ENCODE results near the gene C3.
A peak's percentile ranks its signal among the peaks of the same experiment; 100 is the strongest.
"Not testable (repeated sequence)": the region's sequence is repeated elsewhere in the genome, so short reads cannot be mapped to it uniquely, and the experiment has no call there.

C3 gene

DNA sequence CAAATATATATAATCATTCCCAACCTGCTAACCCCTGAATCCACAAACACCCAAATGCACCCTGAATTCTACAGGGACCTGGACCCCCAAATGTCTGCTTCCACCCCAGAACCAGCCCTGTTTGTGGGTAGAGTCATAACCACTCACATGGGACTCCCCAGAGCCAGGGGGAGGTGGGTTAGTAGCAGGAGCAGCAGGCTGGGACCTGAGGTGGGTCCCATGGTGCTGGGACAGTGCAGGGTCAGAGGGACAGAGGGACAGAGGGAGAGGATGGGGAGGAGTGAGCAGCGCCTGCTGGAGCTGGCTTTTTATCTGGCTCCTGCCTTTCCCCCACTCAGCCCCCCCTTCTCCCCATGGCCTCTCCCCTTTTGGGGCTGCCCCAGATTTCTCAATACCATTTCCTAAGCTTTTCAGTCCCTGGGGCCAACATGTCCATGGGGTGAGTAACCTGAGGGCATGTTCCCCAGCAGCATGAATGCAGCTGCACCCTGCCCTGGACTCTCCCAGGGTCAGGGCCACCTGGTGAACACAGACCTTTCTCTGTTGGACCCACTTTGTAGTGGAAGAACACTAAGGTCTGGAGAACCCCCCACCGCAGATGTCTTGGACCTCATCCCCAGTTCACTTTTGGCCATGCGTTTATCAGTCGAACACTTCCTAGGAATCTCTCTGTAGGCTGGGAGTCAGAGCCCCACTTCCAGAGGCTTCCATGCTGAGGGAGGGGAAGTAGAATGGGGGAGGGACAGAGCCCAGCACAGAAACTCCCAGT lies at the start of gene C3:
C3 (minus strand) TSS at position 282 of the 769 bp plus-strand sequence; CDS start at position 221, 61 bp downstream.
- DNase-seq = peak in 1 of 2 donors; percentile 53

DNA sequence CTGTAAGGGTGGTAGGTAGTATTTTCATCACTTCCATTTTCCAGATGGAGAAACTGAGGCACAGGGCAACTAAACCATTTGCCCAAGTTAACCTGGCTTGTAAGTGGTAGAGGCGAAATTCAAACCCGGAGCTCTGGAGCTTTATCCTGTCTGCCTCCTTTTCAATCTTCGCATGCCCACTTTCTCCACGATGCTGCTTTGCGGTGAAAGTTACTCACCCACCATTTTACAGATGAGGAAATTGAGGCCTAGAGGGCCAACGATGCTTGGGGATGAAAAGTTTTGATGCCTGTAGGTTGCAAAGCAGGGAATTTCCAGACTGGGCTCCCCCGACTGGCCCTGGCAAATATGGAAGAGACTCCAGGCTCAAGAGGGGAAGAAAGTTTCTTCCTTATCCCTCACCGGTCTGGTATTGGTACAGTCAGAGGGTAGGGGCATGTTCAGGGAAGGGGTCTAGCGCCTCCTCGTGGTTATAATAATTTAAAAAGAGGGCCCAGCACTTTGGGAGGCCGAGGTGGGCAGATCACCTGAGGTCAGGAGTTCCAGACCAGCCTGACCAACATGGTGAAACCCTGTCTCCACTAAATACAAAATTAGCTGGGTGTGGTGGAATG lies 48.7 kb upstream of the C3 start:
- DNase-seq = peak; percentile 12 to 52

DNA sequence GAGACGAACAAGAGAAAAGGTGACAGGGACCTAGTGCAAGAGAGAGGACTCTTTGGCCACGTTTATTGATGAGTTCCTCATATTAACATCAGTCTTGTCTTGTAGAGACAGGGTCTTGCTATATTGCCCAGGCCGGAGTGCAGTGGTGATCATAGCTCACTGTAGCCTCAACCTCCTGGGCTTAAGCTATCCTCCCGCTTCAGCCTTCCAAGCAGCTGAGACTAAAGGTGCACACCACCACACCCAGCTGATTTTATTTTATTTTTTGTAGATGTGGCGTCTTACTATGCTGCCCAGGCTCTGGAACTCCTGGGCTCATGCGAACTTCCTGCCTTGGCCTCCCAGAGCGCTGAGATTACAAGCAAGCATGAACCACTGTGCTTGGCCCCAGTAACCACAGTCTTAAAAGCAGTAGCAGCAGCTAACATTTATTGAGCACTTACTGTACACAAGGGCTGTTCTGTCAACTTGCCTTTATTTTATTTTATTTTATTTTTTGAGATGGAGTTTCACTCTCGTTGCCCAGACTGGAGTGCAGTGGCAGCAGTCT lies 47.9 kb upstream of the C3 start:
- peak; percentile 23 to 48 for DNase-seq

DNA sequence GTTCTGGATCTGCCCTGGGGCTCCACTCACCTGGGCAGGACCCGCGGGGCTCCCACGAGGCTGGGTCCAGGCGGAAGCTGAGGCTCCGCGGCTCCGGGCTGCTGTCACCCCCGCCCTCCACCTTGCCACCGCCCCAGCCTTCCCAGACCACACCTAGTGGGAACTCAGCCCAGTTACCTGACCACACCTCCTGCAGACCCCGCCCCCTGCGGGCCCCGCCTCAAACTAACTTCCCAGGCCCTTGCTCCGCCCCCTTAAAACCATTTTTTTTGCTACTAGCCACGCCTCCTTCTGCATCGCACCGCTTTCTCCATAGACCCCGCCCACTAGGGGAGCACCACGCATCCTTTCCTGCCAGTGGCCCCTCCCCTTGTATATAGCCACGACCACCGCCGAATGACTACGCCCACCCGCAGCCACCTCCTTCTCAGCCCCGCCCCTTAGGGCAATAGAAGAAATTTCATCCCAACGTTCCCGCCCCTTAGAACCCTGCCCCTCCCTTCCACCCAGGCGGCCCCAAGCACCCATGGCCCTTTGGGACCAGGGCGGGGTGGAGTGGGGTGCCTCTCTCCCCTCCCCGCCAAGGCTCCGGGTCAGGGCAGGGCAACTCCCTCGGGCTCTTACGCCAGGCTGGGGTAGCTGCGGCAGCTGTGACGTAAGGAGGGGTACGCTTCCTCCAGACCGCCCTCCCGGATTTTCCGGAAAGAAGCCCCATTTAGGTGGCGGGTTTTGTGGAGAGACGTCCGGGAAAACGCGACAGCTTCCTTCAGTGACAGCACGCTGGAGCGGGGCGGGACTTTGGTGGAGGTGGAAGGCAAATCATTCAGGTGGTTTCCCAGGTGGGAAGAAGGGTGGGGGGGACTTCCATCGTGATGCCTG lies 47.1 kb upstream of the C3 start, which contains the start of gene SH2D3A:
SH2D3A (minus strand) TSS at position 79 of the 879 bp plus-strand sequence. CDS start 3,687 bp downstream, outside the sequence.
- peak; percentile 97 to 98 for DNase-seq

DNA sequence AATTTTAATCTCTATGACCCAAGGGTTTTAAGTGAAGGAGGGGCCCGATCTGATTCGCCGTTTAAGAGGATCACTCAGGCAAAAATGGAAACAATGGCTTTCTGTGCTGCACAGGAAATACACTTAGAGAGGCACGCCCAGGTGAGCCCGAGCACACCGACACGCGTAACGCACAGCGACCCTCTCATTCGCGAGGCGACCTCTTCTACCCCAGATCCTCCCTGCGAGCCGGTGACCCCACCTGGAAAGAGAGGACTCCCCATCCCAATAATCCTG lies 46.6 kb upstream of the C3 start:
- peak in 1 of 2 donors; percentile 79 for DNase-seq

DNA sequence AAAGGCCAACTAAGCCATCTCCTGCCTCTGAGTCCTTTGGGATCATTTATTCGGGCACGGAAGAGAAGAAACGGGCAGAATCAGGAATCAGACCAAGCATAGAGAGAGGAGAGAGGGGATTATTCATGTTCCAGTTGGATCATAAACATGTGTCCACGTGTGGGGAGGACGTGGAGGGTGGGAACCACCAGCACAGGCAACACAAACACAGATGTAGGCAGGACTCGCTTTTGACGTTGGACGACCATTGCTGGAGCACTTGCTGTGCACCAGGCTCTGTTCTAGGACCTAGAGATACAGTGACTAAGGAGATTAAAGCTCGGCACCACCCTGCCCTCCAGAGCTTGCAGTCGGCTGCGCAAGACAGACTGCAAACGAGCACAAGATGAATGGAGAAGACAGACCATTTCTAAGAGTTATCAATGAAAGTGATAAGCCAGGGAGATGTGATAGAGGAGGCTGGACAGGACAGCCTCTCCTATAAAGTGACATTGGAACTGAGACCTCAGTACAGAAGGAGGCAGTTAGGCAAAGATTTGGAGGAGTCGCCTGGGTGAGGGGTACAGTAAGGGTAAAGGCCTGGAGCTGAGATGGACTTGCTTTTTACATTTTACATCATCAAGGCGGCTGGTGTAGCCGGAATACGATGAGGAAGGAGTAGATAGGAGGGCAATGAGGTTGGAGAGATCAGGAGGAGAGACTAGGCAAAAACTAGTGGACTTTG lies 46.1 kb upstream of the C3 start:
- peak in 1 of 2 donors; percentile 28 for DNase-seq

DNA sequence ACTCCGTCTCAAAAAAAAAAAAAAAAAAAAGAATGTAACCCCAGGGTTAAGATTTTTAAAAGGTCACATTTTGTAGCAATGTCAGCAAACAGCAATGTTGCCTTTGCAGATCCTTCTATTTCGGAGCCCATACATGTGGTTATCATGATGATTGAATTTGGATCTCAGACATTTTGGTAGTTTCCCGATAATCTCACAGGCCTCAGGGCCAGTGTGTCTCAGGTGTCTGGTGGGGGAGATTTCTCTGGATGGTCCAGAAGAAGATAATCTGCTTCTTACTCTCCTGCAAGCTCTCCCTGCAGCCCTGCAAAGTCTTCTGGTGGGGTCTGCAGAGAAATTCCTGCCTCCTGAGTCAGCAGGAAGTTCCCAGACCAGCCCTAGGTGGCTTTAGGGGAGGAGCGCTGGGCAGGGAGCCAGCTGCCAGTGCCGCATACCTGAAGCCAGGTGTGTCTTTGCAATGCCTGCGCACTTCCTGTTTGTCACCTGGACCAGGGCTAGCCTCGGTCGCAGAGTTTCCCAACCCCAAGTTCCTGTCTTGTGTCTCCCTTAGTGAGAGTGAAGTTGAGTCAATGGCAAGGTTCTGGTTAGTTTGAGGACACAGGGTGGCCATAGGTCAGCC lies 45.4 kb upstream of the C3 start:
- peak in 1 of 2 donors; percentile 44 for DNase-seq

DNA sequence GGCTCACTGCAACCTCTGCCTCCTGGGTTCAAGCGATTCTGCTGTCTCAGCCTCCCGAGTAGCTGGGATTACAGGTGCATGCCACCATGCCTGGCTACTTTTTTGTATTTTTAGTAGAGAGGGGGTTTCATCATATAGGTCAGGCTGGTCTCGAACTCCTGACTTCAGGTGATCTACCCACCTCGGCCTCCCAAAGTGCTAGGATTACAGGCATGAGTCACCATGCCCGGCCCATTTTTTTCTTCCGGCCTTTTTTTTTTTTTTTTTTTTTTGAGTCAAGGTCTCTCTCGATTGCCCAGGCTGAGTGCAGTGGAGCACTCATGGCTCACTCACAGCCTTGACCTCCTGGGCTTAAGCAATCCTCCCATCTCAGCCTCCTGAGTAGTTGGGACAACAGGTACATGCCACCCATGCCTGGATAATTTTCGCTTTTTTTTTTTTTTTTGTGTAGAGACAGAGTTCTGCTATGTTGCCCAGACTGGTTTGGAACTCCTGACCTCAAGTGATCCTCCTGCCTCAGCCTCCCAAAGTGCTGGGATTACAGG lies 41.9 kb upstream of the C3 start:
- DNase-seq = not testable (repeated sequence)

DNA sequence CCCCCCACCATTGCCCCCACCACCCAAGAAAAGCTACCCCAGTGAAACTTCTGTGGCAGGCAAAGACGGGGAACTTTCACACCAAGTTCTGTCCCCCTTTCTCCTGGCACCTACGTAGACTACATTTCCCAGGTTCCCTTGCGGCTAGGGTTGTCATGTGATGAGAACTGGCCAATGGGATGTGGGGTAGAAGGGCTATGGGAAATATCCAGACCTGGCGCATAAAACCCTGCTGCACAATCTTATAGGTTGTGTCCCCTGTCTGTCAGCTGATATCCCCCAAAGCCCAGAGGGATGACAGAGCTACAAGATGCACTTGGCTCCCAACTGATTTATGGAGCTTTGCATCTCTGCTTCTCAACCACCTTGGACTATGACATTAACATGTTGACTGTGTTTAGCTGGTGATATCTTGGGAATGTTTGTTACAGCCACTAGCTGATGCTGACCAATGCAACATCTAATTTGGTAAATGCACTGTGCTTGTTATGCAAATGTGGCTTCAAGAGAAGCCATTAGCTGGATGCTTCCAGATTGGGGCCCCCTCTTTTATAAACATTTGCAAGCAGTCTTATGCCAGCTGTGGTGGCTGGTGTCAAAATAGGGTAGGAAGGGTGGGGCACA lies 40.7 kb upstream of the C3 start:
- peak; percentile 23 to 37 for DNase-seq

DNA sequence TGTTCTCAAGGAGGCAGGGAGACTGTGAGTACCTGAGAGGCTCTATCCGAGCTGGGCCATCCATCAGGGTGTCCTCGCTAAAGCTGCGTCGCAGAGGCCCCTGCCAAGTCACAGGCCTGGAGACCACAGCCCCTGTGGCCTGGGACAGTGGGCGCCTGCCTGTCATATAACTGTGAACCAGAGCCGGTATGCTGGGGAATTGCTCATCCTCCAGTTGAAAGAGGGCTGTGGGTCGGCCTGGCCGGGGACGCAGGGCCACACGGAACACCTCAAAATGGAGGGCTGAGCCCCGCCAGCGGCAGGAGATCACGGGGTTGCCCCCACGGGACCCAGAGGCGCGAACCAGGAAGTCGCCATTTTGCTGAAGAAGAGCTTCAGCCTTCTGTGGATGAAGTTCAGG lies 40.2 kb upstream of the C3 start:
- DNase-seq = no peak

DNA sequence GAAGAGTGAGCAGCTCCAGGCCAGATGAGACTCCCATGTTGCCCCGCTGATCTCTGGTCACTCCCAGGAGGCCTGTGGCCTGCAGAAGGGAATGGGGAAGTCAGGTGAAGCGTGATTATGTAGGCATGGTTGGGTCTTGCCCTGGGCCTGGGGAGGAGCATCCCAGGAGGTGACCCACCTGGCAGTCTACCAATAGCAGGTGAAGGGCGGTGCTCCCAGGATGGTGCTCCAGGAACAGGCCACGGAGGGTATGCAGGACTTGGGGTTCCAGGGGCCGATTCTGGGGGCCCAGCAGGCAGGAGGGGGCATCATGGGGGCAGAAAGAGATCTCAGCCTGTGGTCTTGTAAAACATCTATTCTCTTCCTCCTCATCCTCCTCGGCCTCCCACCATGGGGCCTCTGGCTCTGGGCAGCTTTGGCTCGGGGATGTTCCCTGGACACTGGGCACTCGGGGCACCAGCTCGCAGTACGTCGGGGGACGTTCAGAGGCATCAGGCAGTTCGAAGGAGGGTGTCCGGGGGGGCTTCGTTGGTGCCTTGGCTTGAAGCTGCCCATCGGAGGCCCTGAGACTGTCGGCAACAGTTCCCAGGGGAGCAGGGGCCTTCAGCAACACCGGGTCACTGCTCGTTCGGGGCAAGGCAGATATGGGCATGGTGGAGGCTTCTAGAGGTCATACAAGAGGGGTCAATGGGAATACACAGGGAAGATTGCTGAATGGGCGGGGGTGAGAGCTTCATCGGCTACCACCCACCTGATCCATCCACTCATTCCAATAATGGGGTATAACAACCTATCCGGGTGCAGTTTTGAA lies 34.4 kb upstream of the C3 start:
- no peak for DNase-seq

DNA sequence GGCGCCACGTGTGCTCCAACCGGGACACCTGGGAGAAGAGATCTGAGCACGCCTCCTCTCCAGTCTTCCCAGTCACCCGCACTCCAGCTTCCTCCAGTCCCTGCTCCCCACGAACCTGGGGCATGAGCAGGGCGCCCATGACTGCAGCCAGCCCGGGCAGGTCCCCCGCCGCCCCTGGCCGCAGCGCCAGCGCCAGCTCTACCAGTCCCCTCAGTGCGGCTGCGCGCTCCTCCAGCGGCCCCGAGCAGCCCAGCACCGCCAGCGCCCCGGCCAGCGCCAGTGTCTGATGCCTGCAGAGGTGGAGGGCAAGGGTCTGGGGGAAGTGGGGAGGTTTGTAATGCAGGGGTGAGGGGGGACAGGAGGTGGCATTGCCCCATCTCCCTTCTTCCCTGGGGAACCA lies 33.7 kb upstream of the C3 start:
- no peak for DNase-seq

DNA sequence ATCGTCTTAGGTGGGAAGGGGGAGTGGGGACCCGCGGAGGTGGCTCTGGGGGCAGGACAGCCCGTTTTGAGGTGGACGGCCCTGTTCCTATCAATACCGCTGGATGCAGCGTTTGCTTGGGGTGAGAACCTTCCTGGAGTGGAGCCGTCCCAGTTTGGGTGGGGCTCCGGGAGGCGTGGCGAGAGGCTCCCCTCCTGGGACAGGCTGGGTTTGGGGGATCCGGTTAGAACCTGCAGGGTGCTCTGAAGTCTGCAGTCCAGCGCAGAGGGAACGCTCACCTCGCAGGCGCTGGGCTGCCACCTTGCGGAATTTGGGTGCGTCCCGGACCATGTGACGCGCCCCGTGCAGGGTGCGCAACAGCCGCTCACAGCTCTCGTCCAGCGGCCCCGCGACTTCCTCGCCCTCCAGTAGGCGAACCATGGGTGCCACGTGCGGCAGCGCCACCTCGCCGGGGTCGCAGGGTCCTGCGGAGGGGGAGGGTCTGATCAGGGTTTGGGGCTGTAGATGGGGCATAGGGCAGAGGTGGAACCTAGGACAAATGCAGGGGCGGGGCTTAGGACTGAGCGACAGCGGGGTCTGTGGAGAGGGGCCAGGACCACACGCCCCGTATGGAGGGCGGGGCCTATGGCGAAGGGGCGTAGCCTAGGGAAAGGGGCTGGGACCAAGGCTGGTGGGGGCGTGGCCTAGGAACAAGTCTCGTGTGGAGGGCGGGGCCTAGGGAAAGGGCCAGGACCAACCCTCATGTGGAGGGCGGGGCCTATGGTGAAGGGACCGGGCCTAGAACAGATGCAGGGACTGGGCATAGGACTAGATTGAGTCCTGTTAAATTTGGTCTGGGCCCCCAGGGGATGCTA lies 33.0 kb upstream of the C3 start:
- peak; percentile 86 to 87 for DNase-seq

DNA sequence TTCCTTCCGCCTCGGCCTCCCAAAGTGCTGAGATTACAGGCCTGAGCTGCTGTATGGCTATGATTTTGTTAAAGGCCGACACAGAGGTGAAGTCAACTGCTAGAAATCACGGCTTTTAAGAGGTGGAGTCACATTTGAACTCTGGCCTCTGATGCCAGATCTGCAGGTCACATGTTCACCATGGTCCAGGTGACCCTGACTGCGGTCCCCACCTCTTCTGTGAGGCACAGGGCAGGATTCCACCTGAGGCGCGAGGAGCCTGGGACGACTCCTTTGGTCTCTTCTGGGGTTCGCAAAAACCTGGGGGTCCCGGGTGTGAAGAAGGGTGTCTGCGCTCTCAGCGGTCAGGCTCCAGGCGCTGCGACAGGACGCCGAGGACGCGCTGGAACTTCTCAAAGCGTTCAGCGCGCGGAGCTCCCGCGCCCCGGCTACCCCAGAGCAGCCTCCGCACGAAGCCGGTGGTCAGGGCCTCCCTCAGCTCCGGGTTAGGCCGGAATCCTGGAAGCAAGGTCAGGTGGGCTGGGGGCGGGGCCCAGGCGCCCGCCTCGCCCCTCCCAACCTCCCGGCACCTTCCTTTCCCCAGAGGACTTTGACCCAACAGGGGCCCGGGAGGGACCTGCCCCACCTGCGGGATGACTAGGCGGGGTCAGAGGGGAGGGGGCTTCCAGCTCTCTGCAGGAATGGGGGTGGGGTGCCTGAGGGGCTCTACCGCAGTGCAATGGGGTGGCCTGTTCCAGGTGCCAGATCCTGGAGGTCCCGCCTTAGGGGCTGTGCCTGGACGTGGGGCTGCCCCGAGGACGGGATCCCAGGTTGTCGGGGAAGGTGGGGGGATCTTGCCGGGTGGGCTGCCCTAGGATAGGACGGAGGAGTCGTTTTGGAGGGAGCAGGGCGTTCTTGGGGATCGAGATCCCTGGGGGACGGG lies 32.1 kb upstream of the C3 start:
- DNase-seq = no peak

DNA sequence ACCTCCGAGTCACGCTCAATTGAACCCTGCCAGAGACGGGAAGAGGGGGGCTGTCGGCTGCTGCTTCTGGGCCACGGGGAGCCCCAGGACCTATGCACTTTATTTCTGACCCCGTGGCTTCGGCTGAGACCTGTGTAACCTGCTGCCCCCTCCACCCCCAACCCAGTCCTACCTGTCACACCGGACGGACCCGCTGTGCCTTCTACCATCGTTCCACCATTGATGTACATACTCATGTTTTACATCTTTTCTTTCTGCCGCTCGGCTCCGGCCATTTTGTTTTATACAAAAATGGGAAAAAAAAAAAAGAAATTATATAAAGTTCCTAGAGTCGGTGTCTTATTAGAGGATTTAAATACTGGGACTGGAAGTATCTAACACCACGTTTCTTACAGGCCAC lies 30.7 kb upstream of the C3 start:
- no peak for DNase-seq

DNA sequence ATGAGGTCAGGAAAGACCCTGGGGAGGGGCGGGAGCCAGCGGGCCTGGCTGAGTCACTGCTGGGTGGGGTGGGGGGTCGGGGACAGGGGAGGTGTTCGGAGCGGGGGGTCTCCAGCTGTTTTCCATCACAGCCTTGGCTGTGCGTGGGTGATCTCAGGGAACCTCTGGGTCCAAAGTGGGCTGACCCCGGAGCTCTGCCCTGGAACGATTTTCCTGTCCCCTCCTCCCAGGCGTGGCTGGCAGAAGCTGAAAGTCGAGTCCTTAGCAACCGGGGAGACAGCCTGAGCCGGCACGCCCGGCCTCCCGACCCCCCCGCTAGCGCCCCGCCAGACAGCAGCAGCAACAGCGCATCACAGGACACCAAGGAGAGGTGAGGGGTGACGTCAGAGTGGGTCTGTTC lies 29.6 kb upstream of the C3 start:
- no peak for DNase-seq

DNA sequence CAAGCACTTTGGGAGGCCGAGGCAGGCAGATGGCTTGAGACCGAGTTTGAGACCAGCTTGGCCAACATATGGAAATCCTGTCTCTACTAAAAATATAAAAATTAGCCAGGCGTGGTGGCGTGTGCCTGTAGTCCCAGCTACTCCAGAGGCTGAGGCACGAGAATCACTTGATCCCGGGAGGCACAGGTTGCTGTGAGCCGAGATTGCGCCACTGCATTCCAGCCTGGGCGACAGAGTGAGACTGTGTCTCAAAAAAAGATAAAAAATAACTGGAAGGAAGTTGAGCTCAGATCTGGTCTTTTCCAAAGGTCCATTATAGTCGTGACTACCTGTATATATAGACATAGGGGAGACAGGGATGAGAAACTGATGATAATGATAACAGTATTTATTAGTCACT lies 28.1 kb upstream of the C3 start:
- DNase-seq = not testable (repeated sequence)

DNA sequence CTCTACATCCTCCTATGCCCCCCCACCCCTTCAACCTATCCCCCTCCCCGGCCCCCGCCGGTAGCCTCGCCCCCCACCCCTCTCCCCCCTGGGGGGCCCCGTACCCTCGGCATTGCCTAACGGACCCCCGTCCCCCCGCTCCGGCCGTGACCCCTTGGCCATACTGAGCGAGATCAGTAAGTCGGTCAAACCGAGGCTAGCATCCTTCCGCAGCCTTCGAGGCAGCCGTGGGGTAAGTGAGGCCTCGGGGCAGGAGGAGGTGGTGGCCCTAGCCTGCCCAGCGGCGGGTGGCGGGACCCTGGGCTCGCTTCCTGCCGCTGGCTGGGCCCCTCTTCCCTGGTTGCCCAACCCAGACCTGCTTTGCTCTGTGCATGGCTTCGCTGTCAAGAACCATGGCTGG lies 25.5 kb upstream of the C3 start:
- no peak for DNase-seq

Measured in CD4-positive, alpha-beta T cell treated with Interferon alpha-2 for 1 hour (primary cell).